Right atrium auricular region (tissue), 2 donors: ENCODE results near the gene PEX16. TPM values are rescaled to one million over a fixed set of nuclear protein-coding genes. Genes with fewer than 3 reads are reported as not detected.
A peak's percentile ranks its signal among the peaks of the same experiment; 100 is the strongest.

Source experiments
- DNase-seq: peaks from one replicate; pipeline ENCODE4 v3.0.0-alpha.2; 2019; ENCODE audit warnings: low spot score
- H3K27ac ChIP-seq, 2 donors: fragments of 200-600 bp; sonication (generic); 1 replicate in 1 of 2; 2 replicates in 1 of 2; pipeline ENCODE4 v1.5.1; 2016 to 2019
- H3K27me3 ChIP-seq, 2 donors: fragments of 200-600 bp; sonication (generic); one replicate each; pipeline versions ENCODE4 v1.5.1 to v1.6.0; 2017 to 2019
- H3K36me3 ChIP-seq: fragments of 200-600 bp; sonication (generic); one replicate; pipeline ENCODE4 v1.5.1; 2016
- H3K4me1 ChIP-seq, 2 donors: fragments of 200-600 bp; sonication (generic); one replicate each; pipeline versions ENCODE4 v1.5.1 to v1.6.0; 2017 to 2019
- H3K4me3 ChIP-seq, 2 donors: fragments of 200-600 bp; sonication (generic); 1 replicate in 1 of 2; 2 replicates in 1 of 2; pipeline ENCODE4 v1.5.1; 2017 to 2019; ENCODE audit warnings: mild to moderate bottlenecking in 1 of 2, moderate library complexity in 1 of 2
- H3K9me3 ChIP-seq, 2 donors: fragments of 200-600 bp; sonication (generic); one replicate each; pipeline ENCODE4 v1.5.1; 2019
- CTCF ChIP-seq, 2 donors: fragments of 200-600 bp; sonication (generic); IDR thresholded peaks; one replicate each; pipeline ENCODE4 v1.5.1; 2019; ENCODE audit warnings: antibody characterized with exemption in 2 of 2
- total RNA-seq, 2 donors: library from RNA; depleted of rRNA; stranded (reverse); fragments of >200 nt; gene quantifications; one replicate each; pipeline ENCODE4 v1.1.0, GENCODE V29; 2016

PEX16 gene
- total RNA-seq, 2 donors from 2014 or later: 12.9 to 17.4 TPM

- no peak overlapping the region for H3K4me3 ChIP-seq
- no peak overlapping the region for H3K27ac ChIP-seq
- DNase-seq: no peak
- H3K4me1 ChIP-seq: peaks cover 0 to 14% of the 10 kb centered on the region in 2 donors
- H3K9me3 ChIP-seq: no peaks in the 10 kb centered on the region
- no peaks in the 10 kb centered on the region for H3K27me3 ChIP-seq
- H3K36me3 ChIP-seq: peaks cover 65% of the 10 kb centered on the region
- no peak for TF ChIP-seq CTCF (IDR thresholded peaks at IDR 0.05)
Observed at GRCh38 chr11:45933846-45934579, 16.3 kb upstream of the PEX16 start.

DNA sequence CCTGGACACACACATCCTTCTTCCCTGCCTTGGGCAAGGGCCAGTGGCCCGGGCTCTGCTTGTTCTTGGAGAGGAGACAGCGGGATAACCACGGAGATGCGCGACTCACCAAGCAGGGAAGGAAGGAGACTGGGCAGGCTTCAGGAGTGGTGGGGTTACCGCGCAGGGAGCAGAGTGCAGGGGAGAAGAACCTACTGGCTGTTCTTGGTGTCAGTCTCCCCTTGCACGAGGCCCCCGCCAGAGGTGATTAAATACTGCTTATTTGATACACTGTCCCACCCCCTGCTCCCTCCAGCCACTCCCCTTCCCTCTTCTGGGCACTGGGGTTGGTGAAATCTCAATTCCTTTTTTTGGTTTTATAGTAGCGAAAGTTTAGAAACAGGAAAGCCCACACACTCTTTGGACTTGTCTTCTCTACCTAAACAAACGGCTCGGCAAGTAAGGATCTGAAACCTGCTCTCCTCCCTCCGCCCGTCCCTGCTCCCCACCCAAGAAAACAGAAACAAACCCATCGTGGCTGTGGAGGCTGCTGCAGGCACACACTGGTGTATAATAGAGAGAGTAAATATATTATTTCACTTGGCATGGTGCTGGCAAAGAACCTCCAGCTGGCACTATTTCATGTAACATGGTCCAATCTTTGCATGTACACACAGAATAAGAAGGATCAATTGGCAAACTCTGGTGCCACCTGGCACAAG, 15.6 kb upstream of the PEX16 start:
- H3K27ac ChIP-seq: no peak overlapping the region
- no peaks in the 10 kb centered on the region for H3K27me3 ChIP-seq
- no peaks in the 10 kb centered on the region for H3K9me3 ChIP-seq
- no peak for TF ChIP-seq CTCF (IDR thresholded peaks at IDR 0.05)
- H3K4me1 ChIP-seq: peaks cover 0 to 14% of the 10 kb centered on the region in 2 donors
- peaks cover 63% of the 10 kb centered on the region for H3K36me3 ChIP-seq
- no peak overlapping the region for H3K4me3 ChIP-seq
- DNase-seq: no peak

- Histone ChIP-seq H3K27me3 (no peaks in the 10 kb centered on the region), H3K27ac (no peak overlapping the region), H3K4me1 (peaks cover 0 to 14% of the 10 kb centered on the region in 2 donors), H3K9me3 (no peaks in the 10 kb centered on the region), H3K4me3 (no peak overlapping the region), H3K36me3 (peaks cover 52% of the 10 kb centered on the region)
- no peak for TF ChIP-seq CTCF (IDR thresholded peaks at IDR 0.05)
- DNase-seq: no peak
Observed at GRCh38 chr11:45932217-45932616, 14.5 kb upstream of the PEX16 start.

GRCh38 chr11:45931739-45932138, 14.1 kb upstream of the PEX16 start:
- no peak for TF ChIP-seq CTCF (IDR thresholded peaks at IDR 0.05)
- Histone ChIP-seq H3K9me3 (no peaks in the 10 kb centered on the region), H3K27me3 (no peaks in the 10 kb centered on the region), H3K36me3 (peaks cover 47% of the 10 kb centered on the region), H3K4me3 (no peak overlapping the region), H3K4me1 (peaks cover 0 to 14% of the 10 kb centered on the region in 2 donors), H3K27ac (no peak overlapping the region)
- DNase-seq: no peak

- Histone ChIP-seq H3K4me1 (peaks cover 0 to 14% of the 10 kb centered on the region in 2 donors), H3K4me3 (no peak overlapping the region), H3K27ac (peak overlapping the region in 1 of 2 donors; percentile 43), H3K27me3 (no peaks in the 10 kb centered on the region), H3K36me3 (peaks cover 41% of the 10 kb centered on the region), H3K9me3 (no peaks in the 10 kb centered on the region)
- no peak for TF ChIP-seq CTCF (IDR thresholded peaks at IDR 0.05)
- no peak for DNase-seq
Observed at GRCh38 chr11:45930951-45931570, 13.4 kb upstream of the PEX16 start.
